ENCODE results near the gene PPFIA3.
"Not testable (repeated sequence)": the region's sequence is repeated elsewhere in the genome, so short reads cannot be mapped to it uniquely, and the experiment has no call there.

Gene PPFIA3

GRCh38 chr19:49145573-49146407, 26.4 kb downstream of the PPFIA3 start:
- 0 out of 2 replicates have a peak, but pooled peaks cover 4% of the 10 kb centered on the region for H3K4me1 ChIP-seq (ENCODE audit: insufficient read depth, low read length)
- peak overlapping the region; percentile 43 for H3K9ac ChIP-seq (ENCODE audit: low read depth, low read length)
- H3K9me3 ChIP-seq (ENCODE audit: control insufficient read depth, insufficient read depth, low read length) = no peaks in the 10 kb centered on the region

GRCh38 chr19:49146408-49146770, 27.0 kb downstream of the PPFIA3 start:
- peak overlapping the region; percentile 43 for H3K9ac ChIP-seq (ENCODE audit: low read depth, low read length)
- H3K4me1 ChIP-seq (ENCODE audit: insufficient read depth, low read length); H3K9me3 ChIP-seq (ENCODE audit: control insufficient read depth, insufficient read depth, low read length); H3K36me3 ChIP-seq (ENCODE audit: insufficient read depth, low read length): not testable (repeated sequence)

More at GRCh38 chr19:49145573-49146407, 26.4 kb downstream of the PPFIA3 start:
- H3K36me3 ChIP-seq (ENCODE audit: insufficient read depth, low read length) = no peaks in the 10 kb centered on the region

GRCh38 chr19:49148044-49148682, 28.8 kb downstream of the PPFIA3 start:
- H3K4me1 ChIP-seq (ENCODE audit: insufficient read depth, low read length) = 0 out of 2 replicates have a peak, but pooled peaks cover 4% of the 10 kb centered on the region
- H3K36me3 ChIP-seq (ENCODE audit: insufficient read depth, low read length) = no peaks in the 10 kb centered on the region
- peak overlapping the region; percentile 50 for H3K9ac ChIP-seq (ENCODE audit: low read depth, low read length)
- no peaks in the 10 kb centered on the region for H3K9me3 ChIP-seq (ENCODE audit: control insufficient read depth, insufficient read depth, low read length)

- H3K9ac ChIP-seq (ENCODE audit: low read depth, low read length) = peak overlapping the region; percentile 89
These were observed 29.7 kb downstream of the PPFIA3 start for GRCh38 chr19:49148784-49149651.

GRCh38 chr19:49149652-49150105, 30.3 kb downstream of the PPFIA3 start:
- Histone ChIP-seq H3K4me1 (ENCODE audit: insufficient read depth, low read length) (peaks cover 4% of the 10 kb centered on the region; the same call in 1 of the 2 replicates), H3K36me3 (ENCODE audit: insufficient read depth, low read length) (no peaks in the 10 kb centered on the region), H3K9ac (ENCODE audit: low read depth, low read length) (peak overlapping the region; percentile 89)

More at GRCh38 chr19:49148784-49149651, 29.7 kb downstream of the PPFIA3 start:
- Histone ChIP-seq H3K4me1 (ENCODE audit: insufficient read depth, low read length) (0 out of 2 replicates have a peak, but pooled peaks cover 4% of the 10 kb centered on the region), H3K9me3 (ENCODE audit: control insufficient read depth, insufficient read depth, low read length) (no peaks in the 10 kb centered on the region), H3K36me3 (ENCODE audit: insufficient read depth, low read length) (no peaks in the 10 kb centered on the region)

GRCh38 chr19:49150106-49150943, 31.0 kb downstream of the PPFIA3 start:
- H3K36me3 ChIP-seq (ENCODE audit: insufficient read depth, low read length) = no peaks in the 10 kb centered on the region
- H3K9ac ChIP-seq (ENCODE audit: low read depth, low read length) = peak overlapping the region; percentile 89
- peaks cover 4% of the 10 kb centered on the region; the same call in 1 of the 2 replicates for H3K4me1 ChIP-seq (ENCODE audit: insufficient read depth, low read length)
- no peaks in the 10 kb centered on the region for H3K9me3 ChIP-seq (ENCODE audit: control insufficient read depth, insufficient read depth, low read length)

More at GRCh38 chr19:49149652-49150105, 30.3 kb downstream of the PPFIA3 start:
- H3K9me3 ChIP-seq (ENCODE audit: control insufficient read depth, insufficient read depth, low read length) = no peaks in the 10 kb centered on the region

GRCh38 chr19:49150944-49151243, 31.6 kb downstream of the PPFIA3 start:
- no peaks in the 10 kb centered on the region for H3K9me3 ChIP-seq (ENCODE audit: control insufficient read depth, insufficient read depth, low read length)
- peaks cover 9% of the 10 kb centered on the region; the same call in 1 of the 2 replicates for H3K4me1 ChIP-seq (ENCODE audit: insufficient read depth, low read length)
- H3K36me3 ChIP-seq (ENCODE audit: insufficient read depth, low read length) = no peaks in the 10 kb centered on the region
- peak overlapping the region; percentile 89; the same call in 1 of the 2 replicates for H3K9ac ChIP-seq (ENCODE audit: low read depth, low read length)

- H3K9ac ChIP-seq (ENCODE audit: low read depth, low read length) = peak overlapping the region; percentile 89; the same call in 1 of the 2 replicates
- H3K36me3 ChIP-seq (ENCODE audit: insufficient read depth, low read length) = no peaks in the 10 kb centered on the region
- H3K4me1 ChIP-seq (ENCODE audit: insufficient read depth, low read length) = peaks cover 13% of the 10 kb centered on the region; the same call in 1 of the 2 replicates
- no peaks in the 10 kb centered on the region for H3K9me3 ChIP-seq (ENCODE audit: control insufficient read depth, insufficient read depth, low read length)
These were observed 32.1 kb downstream of the PPFIA3 start for GRCh38 chr19:49151267-49152118.

GRCh38 chr19:49152119-49152550, 32.8 kb downstream of the PPFIA3 start:
- Histone ChIP-seq H3K9me3 (ENCODE audit: control insufficient read depth, insufficient read depth, low read length) (no peaks in the 10 kb centered on the region), H3K4me1 (ENCODE audit: insufficient read depth, low read length) (peaks cover 9% of the 10 kb centered on the region; the same call in 1 of the 2 replicates), H3K9ac (ENCODE audit: low read depth, low read length) (peak overlapping the region; percentile 8; the same call in 1 of the 2 replicates), H3K36me3 (ENCODE audit: insufficient read depth, low read length) (no peaks in the 10 kb centered on the region)

- no peaks in the 10 kb centered on the region for H3K36me3 ChIP-seq (ENCODE audit: insufficient read depth, low read length)
- peaks cover 9% of the 10 kb centered on the region; the same call in 1 of the 2 replicates for H3K4me1 ChIP-seq (ENCODE audit: insufficient read depth, low read length)
- no peak overlapping the region for H3K9ac ChIP-seq (ENCODE audit: low read depth, low read length)
- H3K9me3 ChIP-seq (ENCODE audit: control insufficient read depth, insufficient read depth, low read length) = no peaks in the 10 kb centered on the region
These were observed 33.9 kb downstream of the PPFIA3 start for GRCh38 chr19:49153167-49153809.

- Histone ChIP-seq H3K4me1 (ENCODE audit: insufficient read depth, low read length) (peaks cover 9% of the 10 kb centered on the region; the same call in 1 of the 2 replicates), H3K9ac (ENCODE audit: low read depth, low read length) (no peak overlapping the region), H3K36me3 (ENCODE audit: insufficient read depth, low read length) (no peaks in the 10 kb centered on the region), H3K9me3 (ENCODE audit: control insufficient read depth, insufficient read depth, low read length) (no peaks in the 10 kb centered on the region)
These were observed 34.9 kb downstream of the PPFIA3 start for GRCh38 chr19:49154279-49154678.

Data from ES-I3 (cell line).